ENCODE data around the gene TAOK3.

Gene TAOK3

DNA sequence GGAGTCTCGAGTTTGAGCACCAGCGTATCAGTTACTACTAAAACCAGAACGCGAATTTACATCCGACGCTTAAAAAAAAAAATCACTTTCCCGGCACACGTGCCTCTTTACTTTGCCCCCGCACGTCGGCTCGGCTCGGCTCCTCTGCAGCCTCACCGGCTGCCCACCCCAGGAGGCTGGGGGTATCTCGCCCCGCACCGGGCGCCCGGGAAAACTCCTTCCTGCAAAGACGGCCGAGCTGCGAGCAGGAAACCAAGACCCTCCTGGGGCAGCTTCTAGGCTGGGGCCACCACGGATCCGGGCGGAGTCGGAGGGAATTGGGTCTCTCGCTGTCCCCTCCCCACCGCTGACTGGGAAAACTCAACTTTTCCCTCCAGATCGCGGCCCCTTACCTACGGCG, 269.5 kb downstream of the TAOK3 start:
- peak; percentile 7 to 55 for DNase-seq (ENCODE audit: low spot score in 2 of 2)
- Histone ChIP-seq H3K27me3 (ENCODE audit: low read depth) (no peaks in the 10 kb centered on the region), H3K4me3 (peak overlapping the region; percentile 86), H3K4me1 (peaks cover 30% of the 10 kb centered on the region), H3K9me3 (no peaks in the 10 kb centered on the region), H3K36me3 (replicated peaks) (no peaks in the 10 kb centered on the region; the same call in 1 of the 2 replicates)
- in situ Hi-C loops (cut with MboI; ENCODE audit: low sequenced_read_pairs) = no loop called here

DNA sequence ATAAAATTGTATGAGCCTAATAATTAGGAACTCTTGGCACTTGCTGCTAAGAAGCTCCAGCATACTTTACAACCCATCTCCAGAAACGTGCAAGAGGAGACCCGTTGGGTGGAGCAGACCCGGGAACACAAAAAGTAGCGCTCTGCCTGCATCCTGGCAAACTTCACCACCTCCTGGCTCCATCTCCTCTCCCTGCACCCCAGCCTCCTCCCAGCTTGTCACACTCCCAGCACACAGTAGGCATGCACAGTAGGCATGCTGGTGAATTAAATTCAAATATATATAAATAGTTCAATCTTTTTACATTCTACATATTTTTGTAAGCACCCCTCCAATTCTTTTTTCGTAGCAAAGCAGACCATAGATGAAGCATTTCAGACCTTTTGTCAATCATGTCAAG, 270.1 kb downstream of the TAOK3 start:
- peaks cover 32% of the 10 kb centered on the region for H3K4me1 ChIP-seq
- no peaks in the 10 kb centered on the region for H3K27me3 ChIP-seq (ENCODE audit: low read depth)
- H3K9me3 ChIP-seq = no peaks in the 10 kb centered on the region
- H3K4me3 ChIP-seq = peak overlapping the region; percentile 86
- peak in 1 of 2 experiments; percentile 31 for DNase-seq (ENCODE audit: low spot score in 2 of 2)
- in situ Hi-C loops (cut with MboI; ENCODE audit: low sequenced_read_pairs) = no loop called here
- H3K36me3 ChIP-seq (replicated peaks) = no peaks in the 10 kb centered on the region; the same call in 1 of the 2 replicates

DNA sequence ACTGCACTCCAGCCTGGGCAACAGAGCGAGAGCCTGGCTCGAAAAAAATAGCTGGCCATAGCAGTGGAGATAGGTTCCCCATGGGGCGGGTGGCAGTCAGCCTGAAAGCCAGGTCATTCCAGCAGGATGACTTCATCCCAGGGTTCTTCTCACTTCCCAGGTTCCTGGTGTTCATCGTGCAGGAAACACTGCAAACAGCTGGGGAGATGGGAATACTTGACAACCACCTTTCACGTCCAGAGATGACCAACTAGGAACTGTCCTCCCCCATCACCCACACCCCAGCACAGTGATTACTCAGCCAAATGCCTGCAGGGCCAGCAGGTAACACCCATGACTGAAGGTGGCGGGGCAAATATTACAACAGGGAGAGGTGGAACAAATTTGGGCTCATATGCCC, 270.6 kb downstream of the TAOK3 start:
- H3K4me3 ChIP-seq = peak overlapping the region; percentile 86; the same call in 1 of the 2 replicates
- peaks cover 29% of the 10 kb centered on the region for H3K4me1 ChIP-seq
- no peaks in the 10 kb centered on the region; the same call in 1 of the 2 replicates for H3K36me3 ChIP-seq (replicated peaks)
- DNase-seq (ENCODE audit: low spot score in 2 of 2) = no peak
- no peaks in the 10 kb centered on the region for H3K27me3 ChIP-seq (ENCODE audit: low read depth)
- in situ Hi-C loops (cut with MboI; ENCODE audit: low sequenced_read_pairs) = no loop called here
- no peaks in the 10 kb centered on the region for H3K9me3 ChIP-seq

DNA sequence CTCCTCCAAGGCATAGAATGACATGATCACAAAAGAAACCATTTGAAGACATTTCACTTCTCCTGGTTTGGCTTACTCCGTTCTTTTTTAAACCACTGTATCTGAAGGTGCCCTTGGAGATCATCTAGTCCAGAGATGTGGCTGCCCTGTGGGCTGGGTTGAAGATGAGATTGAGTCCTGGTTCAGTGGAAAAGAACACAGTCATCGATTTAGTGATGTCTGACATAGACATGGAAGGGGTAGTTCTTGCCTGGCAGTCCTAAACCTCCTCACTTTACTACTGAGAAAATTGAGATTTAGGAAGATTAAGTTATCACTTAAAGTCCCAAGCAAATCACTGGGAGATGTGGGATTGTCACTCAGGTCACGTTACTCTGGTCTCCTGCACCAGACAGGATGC, 271.7 kb downstream of the TAOK3 start:
- DNase-seq (ENCODE audit: low spot score in 2 of 2) = no peak
- Histone ChIP-seq H3K9me3 (no peaks in the 10 kb centered on the region), H3K27me3 (ENCODE audit: low read depth) (no peaks in the 10 kb centered on the region), H3K4me1 (peaks cover 24% of the 10 kb centered on the region), H3K36me3 (replicated peaks) (no peaks in the 10 kb centered on the region; the same call in 1 of the 2 replicates), H3K4me3 (no peak overlapping the region)
- in situ Hi-C loops (cut with MboI; ENCODE audit: low sequenced_read_pairs) = no loop called here
